ENCODE data around the gene LIM2. TPM values are rescaled to one million over a fixed set of nuclear protein-coding genes. Genes with fewer than 3 reads are reported as not detected.

LIM2 gene
- total RNA-seq, 1 donor from 2014 or later, result not detected

DNA sequence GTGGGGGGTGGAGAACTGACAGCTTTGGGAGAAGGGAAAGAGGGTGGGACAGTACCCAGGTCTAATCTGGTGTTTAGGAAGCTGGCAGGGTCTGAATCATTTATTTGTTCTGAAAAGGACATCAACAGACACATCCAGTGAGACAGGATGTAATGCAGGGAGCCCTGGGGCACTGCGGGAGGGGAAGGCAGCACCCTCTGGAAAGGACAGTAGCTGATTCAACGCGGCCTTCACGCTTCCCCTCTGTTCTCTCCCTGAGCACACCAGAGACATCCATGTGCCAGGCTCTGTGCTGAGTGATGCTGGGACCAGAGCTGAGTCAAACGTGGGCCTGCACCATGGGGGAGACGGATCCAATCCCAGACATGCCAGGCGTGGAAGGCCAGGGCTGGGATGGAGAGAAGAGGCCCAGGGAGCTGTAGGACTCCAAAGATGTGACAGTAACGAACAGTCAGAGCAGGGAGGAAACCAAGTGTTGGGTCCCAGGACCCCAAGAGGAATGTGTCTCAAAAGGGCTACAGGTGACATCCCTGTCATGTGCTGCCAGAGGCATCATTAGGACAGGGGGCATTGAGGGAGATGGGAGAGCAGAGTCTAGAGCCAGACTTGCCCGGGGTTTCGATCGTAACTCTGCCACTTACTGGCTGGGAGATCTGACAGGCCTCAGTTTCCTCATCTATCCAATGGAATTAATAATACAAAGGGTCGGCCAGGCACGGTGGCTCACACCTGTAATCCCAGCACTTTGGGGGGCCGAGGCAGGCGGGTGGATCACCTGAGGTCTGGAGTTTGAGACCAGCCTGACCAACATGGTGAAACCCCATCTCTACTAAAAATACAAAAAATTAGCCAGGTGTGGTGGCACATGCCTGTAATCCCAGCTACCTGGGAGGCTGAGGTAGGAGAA is 23.3 kb downstream of the LIM2 start:
- peak overlapping the region; percentile 22 for H3K4me3 Mint-ChIP-seq (ENCODE audit: low read depth)
- TF ChIP-seq CTCF (IDR thresholded peaks at IDR 0.05; ENCODE audit: unreplicated experiment), result no peak
- DNase-seq (ENCODE audit: low spot score, unreplicated experiment), result no peak
- no peaks in the 10 kb centered on the region for H3K9me3 Mint-ChIP-seq (ENCODE audit: low read depth)
- no peaks in the 10 kb centered on the region for H3K36me3 Mint-ChIP-seq (ENCODE audit: insufficient read depth)
- H3K27ac Mint-ChIP-seq, result peak overlapping the region; percentile 29
- peaks cover 38% of the 10 kb centered on the region for H3K4me1 Mint-ChIP-seq (ENCODE audit: low read depth)
- H3K27me3 Mint-ChIP-seq, result no peaks in the 10 kb centered on the region

- no peak for TF ChIP-seq CTCF (IDR thresholded peaks at IDR 0.05; ENCODE audit: unreplicated experiment)
- H3K36me3 Mint-ChIP-seq (ENCODE audit: insufficient read depth), result no peaks in the 10 kb centered on the region
- H3K27ac Mint-ChIP-seq, result no peak overlapping the region
- DNase-seq (ENCODE audit: low spot score, unreplicated experiment), result no peak
- no peaks in the 10 kb centered on the region for H3K9me3 Mint-ChIP-seq (ENCODE audit: low read depth)
- peaks cover 33% of the 10 kb centered on the region for H3K4me1 Mint-ChIP-seq (ENCODE audit: low read depth)
- H3K27me3 Mint-ChIP-seq, result no peaks in the 10 kb centered on the region
- no peak overlapping the region for H3K4me3 Mint-ChIP-seq (ENCODE audit: low read depth)
Observed at GRCh38 chr19:51361239-51361638, 26.5 kb downstream of the LIM2 start.

GRCh38 chr19:51359294-51359693 is 28.5 kb downstream of the LIM2 start:
- no peak for DNase-seq (ENCODE audit: low spot score, unreplicated experiment)
- peaks cover 34% of the 10 kb centered on the region for H3K4me1 Mint-ChIP-seq (ENCODE audit: low read depth)
- H3K36me3 Mint-ChIP-seq (ENCODE audit: insufficient read depth), result no peaks in the 10 kb centered on the region
- H3K4me3 Mint-ChIP-seq (ENCODE audit: low read depth), result no peak overlapping the region
- no peak overlapping the region for H3K27ac Mint-ChIP-seq
- no peaks in the 10 kb centered on the region for H3K27me3 Mint-ChIP-seq
- peaks cover 3% of the 10 kb centered on the region for H3K9me3 Mint-ChIP-seq (ENCODE audit: low read depth)
- TF ChIP-seq CTCF (IDR thresholded peaks at IDR 0.05; ENCODE audit: unreplicated experiment), result no peak

- Mint-ChIP-seq H3K27ac (no peak overlapping the region), H3K27me3 (no peaks in the 10 kb centered on the region), H3K9me3 (ENCODE audit: low read depth) (peaks cover 3% of the 10 kb centered on the region), H3K4me1 (ENCODE audit: low read depth) (peaks cover 27% of the 10 kb centered on the region), H3K36me3 (ENCODE audit: insufficient read depth) (no peaks in the 10 kb centered on the region), H3K4me3 (ENCODE audit: low read depth) (no peak overlapping the region)
- DNase-seq (ENCODE audit: low spot score, unreplicated experiment), result no peak
- no peak for TF ChIP-seq CTCF (IDR thresholded peaks at IDR 0.05; ENCODE audit: unreplicated experiment)
Observed at GRCh38 chr19:51357952-51358351, 29.8 kb downstream of the LIM2 start.

GRCh38 chr19:51356159-51356801 is 31.5 kb downstream of the LIM2 start:
- H3K27ac Mint-ChIP-seq, result no peak overlapping the region
- no peaks in the 10 kb centered on the region for H3K27me3 Mint-ChIP-seq
- H3K4me3 Mint-ChIP-seq (ENCODE audit: low read depth), result no peak overlapping the region
- H3K9me3 Mint-ChIP-seq (ENCODE audit: low read depth), result peaks cover 3% of the 10 kb centered on the region
- peaks cover 7% of the 10 kb centered on the region for H3K36me3 Mint-ChIP-seq (ENCODE audit: insufficient read depth)
- peaks cover 17% of the 10 kb centered on the region for H3K4me1 Mint-ChIP-seq (ENCODE audit: low read depth)
- DNase-seq (ENCODE audit: low spot score, unreplicated experiment), result no peak
- no peak for TF ChIP-seq CTCF (IDR thresholded peaks at IDR 0.05; ENCODE audit: unreplicated experiment)

All from progenitor cell of endocrine pancreas (in vitro differentiated cells).